Body of pancreas (tissue), 4 donors: Measurements from ENCODE around the gene SEPTIN5.

ENCODE experiments used
- CTCF ChIP-seq, 7 experiments: fragments of 450-650 bp in 4 of 7; fragments of 200-600 bp in 3 of 7; sonication (generic) in 3 of 7; IDR thresholded peaks; one replicate each; pipeline ENCODE4 v1.5.1; 2016 to 2019; ENCODE audit warnings: antibody characterized with exemption in 7 of 7
- POLR2A ChIP-seq, 3 donors: fragments of 450-650 bp; IDR thresholded peaks; one replicate each; pipeline ENCODE4 v1.6.1; 2016; ENCODE audit warnings: antibody characterized with exemption in 3 of 3, mild to moderate bottlenecking in 2 of 3

- no peak for TF ChIP-seq CTCF (IDR thresholded peaks at IDR 0.05)
- TF ChIP-seq POLR2A (IDR thresholded peaks at IDR 0.05) = no peak
Measured at GRCh38 chr22:19693581-19693980, 20.7 kb upstream of the SEPTIN5 start.
